A549 (cell line): ENCODE data around the gene HMOX1. TPM values are rescaled to one million over a fixed set of nuclear protein-coding genes. Genes with fewer than 3 reads are reported as not detected.

Experiments
- ATAC-seq, 2 experiments: fragments of 200-7000 bp in 1 of 2; fragments of >200 bp in 1 of 2; cut with Nextera tagmentation in 1 of 2; cut with Tn5 transposase in 1 of 2; 3 replicates each; pipeline versions ENCODE4 v1.8.0 to v1.9.1; 2018 to 2020; ENCODE audit warnings: mild to moderate bottlenecking in 1 of 2, moderate library complexity in 1 of 2
- CTCF ChIA-PET: fragments of 300-600 bp; sonication (Branson Sonifier 250); formaldehyde crosslinking; extraction: SDS; loops from one replicate; lab custom pipeline; 2021; ENCODE audit warnings: antibody characterized with exemption, inconsistent platforms; lab: Yijun Ruan, JAX
- POLR2A ChIA-PET: fragments of 350-600 bp; formaldehyde crosslinking; extraction: SDS; loops from one replicate; lab custom pipeline; 2021; ENCODE audit warnings: antibody characterized with exemption, inconsistent platforms; lab: Yijun Ruan, JAX
- DNase-seq, 2 experiments: peaks; one replicate each; pipeline versions ENCODE4 v3.0.0 to v3.0.0-alpha.2; 2011 to 2016; ENCODE audit warnings: low read depth in 1 of 2, low spot score in 1 of 2
- FAIRE-seq: peaks from 2 replicates; lab custom pipeline; 2011; peaks lifted over from hg19 to GRCh38; lab: Jason Lieb, UNC
- H3K27ac ChIP-seq, 2 experiments: fragments of >200 bp; sonication (Bioruptor Twin); formaldehyde crosslinking; 3 replicates each; pipeline ENCODE4 v1.5.1; 2016 to 2017
- H3K4me1 ChIP-seq: fragments of >200 bp; sonication (Bioruptor Twin); formaldehyde crosslinking; 3 replicates; pipeline ENCODE4 v1.6.1; 2016
- H3K4me2 ChIP-seq: fragments of >200 bp; sonication (Bioruptor Twin); formaldehyde crosslinking; 3 replicates; pipeline ENCODE4 v1.6.1; 2016
- H3K4me3 ChIP-seq: fragments of >200 bp; sonication (Bioruptor Twin); formaldehyde crosslinking; 3 replicates; pipeline ENCODE4 v1.5.1; 2016
- H3K9me3 ChIP-seq: fragments of >200 bp; sonication (Bioruptor Twin); formaldehyde crosslinking; 3 replicates; pipeline ENCODE4 v1.6.1; 2016
- CBX2 ChIP-seq: fragments of 200-600 bp; sonication (generic); IDR thresholded peaks from 2 replicates; pipeline ENCODE4 v1.6.1; 2016; ENCODE audit warnings: low read depth, mild to moderate bottlenecking, borderline replicate concordance
- CEBPB ChIP-seq, 2 experiments: fragments of >200 bp in 1 of 2; sonication (Bioruptor Twin) in 1 of 2; formaldehyde crosslinking in 1 of 2; IDR thresholded peaks; 2 replicates each; pipeline ENCODE4 v1.6.1; 2012 to 2016
- CHD2 ChIP-seq: fragments of 150-350 bp; IDR thresholded peaks from 2 replicates; pipeline ENCODE4 v1.6.1; 2014; ENCODE audit warnings: low read length; ENCODE audit not compliant: partially characterized antibody
- HDAC2 ChIP-seq: fragments of 200-600 bp; sonication (generic); IDR thresholded peaks from 2 replicates; pipeline ENCODE4 v1.6.1; 2016
- JUN ChIP-seq, 2 experiments: fragments of >200 bp; sonication (Bioruptor Twin); formaldehyde crosslinking; IDR thresholded peaks; 2 replicates in 1 of 2; 3 replicates in 1 of 2; pipeline ENCODE4 v1.6.1; 2016 to 2017
- KDM1A ChIP-seq: fragments of 200-600 bp; sonication (generic); IDR thresholded peaks from 2 replicates; pipeline ENCODE4 v1.6.1; 2016; ENCODE audit warnings: low read depth, mild to moderate bottlenecking
- KDM5A ChIP-seq: fragments of 200-600 bp; sonication (generic); IDR thresholded peaks from 2 replicates; pipeline ENCODE4 v1.6.1; 2016; ENCODE audit warnings: antibody characterized with exemption, mild to moderate bottlenecking
- MAZ ChIP-seq: fragments of 150-350 bp; IDR thresholded peaks from 2 replicates; pipeline ENCODE4 v1.6.1; 2014; ENCODE audit warnings: antibody characterized with exemption, low read depth, low read length, borderline replicate concordance
- NFE2L2 ChIP-seq: fragments of 150-350 bp; conservative IDR thresholded peaks from 2 replicates; pipeline ENCODE4 v1.6.1; 2014; ENCODE audit warnings: low read length
- RAD21 ChIP-seq, 2 experiments: fragments of >200 bp in 1 of 2; sonication (Bioruptor Twin) in 1 of 2; formaldehyde crosslinking in 1 of 2; IDR thresholded peaks in 1 of 2; conservative IDR thresholded peaks in 1 of 2; 2 replicates in 1 of 2; 3 replicates in 1 of 2; pipeline ENCODE4 v1.6.1; 2012 to 2018; ENCODE audit warnings: inconsistent platforms in 1 of 2
- RCOR1 ChIP-seq: fragments of 150-350 bp; IDR thresholded peaks from 2 replicates; pipeline ENCODE4 v1.6.1; 2014; ENCODE audit warnings: antibody characterized with exemption, low read length, low read depth
- ZNF302 ChIP-seq: fragments of 250-450 bp; sonication (Bioruptor Pico); IDR thresholded peaks from 2 replicates; pipeline ENCODE4 v1.9.0; 2021; ENCODE audit warnings: inconsistent platforms, mild to moderate bottlenecking, moderate library complexity
- WGBS: methylation state at CpG from one replicate; pipeline ENCODE4 v1.1.6; 2017; ENCODE audit errors: missing lambda C conversion rate; 5-methylcytosine and 5-hydroxymethylcytosine counted together
- polyA plus RNA-seq, 4 experiments: library from polyadenylated mRNA; depleted of rRNA in 3 of 4; stranded (reverse); fragments of >200 nt; fragmentation: RNase III in 1 of 4; extraction: RNeasy Plus Mini Kit Qiagen cat#74134 plus additional on column Dnase treatment in 1 of 4; gene quantifications; 2 replicates in 3 of 4; 3 replicates in 1 of 4; pipeline ENCODE4 v1.2.3, GENCODE V29; 2011 to 2017
- TF ChIP-seq, protein P1 (sequence below): fragments of 450-650 bp; IDR thresholded peaks from 2 replicates; pipeline ENCODE4 v1.6.1; 2014; ENCODE audit warnings: antibody characterized with exemption
- TF ChIP-seq, protein P2 (sequence below): IDR thresholded peaks from 2 replicates; pipeline ENCODE4 v1.6.1; 2012
- TF ChIP-seq, protein P3 (sequence below): fragments of 250-450 bp; sonication (Bioruptor Pico); IDR thresholded peaks from 2 replicates; pipeline ENCODE4 v1.5.0; 2021; ENCODE audit warnings: mild to moderate bottlenecking, moderate library complexity, borderline replicate concordance
- TF ChIP-seq, protein P4 (sequence below): fragments of 200-600 bp; sonication (generic); IDR thresholded peaks from 2 replicates; pipeline ENCODE4 v1.6.1; 2016; ENCODE audit warnings: antibody characterized with exemption, mild to moderate bottlenecking, moderate library complexity
- TF ChIP-seq, protein P5 (sequence below): IDR thresholded peaks from 2 replicates; pipeline ENCODE4 v1.6.1; 2012
- TF ChIP-seq, protein P6 (sequence below): IDR thresholded peaks from 2 replicates; pipeline ENCODE4 v1.6.1; 2012; ENCODE audit warnings: low read depth, borderline replicate concordance
- TF ChIP-seq, protein P7 (sequence below): fragments of >200 bp; sonication (Bioruptor Twin); formaldehyde crosslinking; IDR thresholded peaks from 2 replicates; pipeline ENCODE4 v1.6.1; 2016

The HMOX1 gene
- polyA plus RNA-seq, 2 of the 4 experiments (the other 2 are of a cell fraction), result 97.7 to 506 TPM

DNA sequence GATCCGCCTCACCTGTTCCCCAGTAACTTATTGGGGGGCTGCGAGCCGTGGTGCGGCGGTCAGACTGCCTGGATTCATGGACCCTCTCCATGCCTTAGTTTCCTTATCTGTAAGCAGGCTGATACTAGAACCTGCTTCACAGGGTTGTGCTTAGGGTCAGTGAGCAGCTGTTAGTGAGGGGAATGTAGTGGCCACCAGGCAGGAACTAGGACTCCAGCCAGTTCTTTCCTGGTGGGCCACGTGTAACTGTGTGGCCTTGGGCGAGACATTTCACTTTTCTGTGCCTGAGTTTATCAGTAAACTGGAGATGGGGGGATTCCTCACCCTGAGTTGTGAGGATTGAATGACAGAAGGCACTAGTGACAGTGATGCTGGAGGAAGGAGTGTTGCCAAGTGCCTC is 43.9 kb downstream of the HMOX1 start:
- Histone ChIP-seq H3K4me2 (no peak overlapping the region), H3K4me1 (peaks cover 12% of the 10 kb centered on the region; the same call in 2 of the 3 replicates), H3K9me3 (no peaks in the 10 kb centered on the region), H3K4me3 (no peak overlapping the region), H3K27ac (no peak overlapping the region)
- DNase-seq, result no peak
- WGBS, result 88% methylated on average over 6 of the region's 7 CpGs
- no peak for ATAC-seq
- ChIA-PET POLR2A (no interaction called here), CTCF (interaction anchor here (1.0 to 1.4 kb wide), 3 partner anchors 74 to 159 kb away, joined by 3 read pairs; no protein-coding TSS in a partner anchor)
- FAIRE-seq, result no peak
- no peak for TF ChIP-seq KDM1A
- TF ChIP-seq, protein P1, sequence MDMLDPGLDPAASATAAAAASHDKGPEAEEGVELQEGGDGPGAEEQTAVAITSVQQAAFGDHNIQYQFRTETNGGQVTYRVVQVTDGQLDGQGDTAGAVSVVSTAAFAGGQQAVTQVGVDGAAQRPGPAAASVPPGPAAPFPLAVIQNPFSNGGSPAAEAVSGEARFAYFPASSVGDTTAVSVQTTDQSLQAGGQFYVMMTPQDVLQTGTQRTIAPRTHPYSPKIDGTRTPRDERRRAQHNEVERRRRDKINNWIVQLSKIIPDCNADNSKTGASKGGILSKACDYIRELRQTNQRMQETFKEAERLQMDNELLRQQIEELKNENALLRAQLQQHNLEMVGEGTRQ, result no peak
- TF ChIP-seq, protein P2, sequence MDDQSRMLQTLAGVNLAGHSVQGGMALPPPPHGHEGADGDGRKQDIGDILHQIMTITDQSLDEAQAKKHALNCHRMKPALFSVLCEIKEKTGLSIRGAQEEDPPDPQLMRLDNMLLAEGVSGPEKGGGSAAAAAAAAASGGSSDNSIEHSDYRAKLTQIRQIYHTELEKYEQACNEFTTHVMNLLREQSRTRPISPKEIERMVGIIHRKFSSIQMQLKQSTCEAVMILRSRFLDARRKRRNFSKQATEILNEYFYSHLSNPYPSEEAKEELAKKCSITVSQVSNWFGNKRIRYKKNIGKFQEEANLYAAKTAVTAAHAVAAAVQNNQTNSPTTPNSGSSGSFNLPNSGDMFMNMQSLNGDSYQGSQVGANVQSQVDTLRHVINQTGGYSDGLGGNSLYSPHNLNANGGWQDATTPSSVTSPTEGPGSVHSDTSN, result no peak
- TF ChIP-seq, protein P3, sequence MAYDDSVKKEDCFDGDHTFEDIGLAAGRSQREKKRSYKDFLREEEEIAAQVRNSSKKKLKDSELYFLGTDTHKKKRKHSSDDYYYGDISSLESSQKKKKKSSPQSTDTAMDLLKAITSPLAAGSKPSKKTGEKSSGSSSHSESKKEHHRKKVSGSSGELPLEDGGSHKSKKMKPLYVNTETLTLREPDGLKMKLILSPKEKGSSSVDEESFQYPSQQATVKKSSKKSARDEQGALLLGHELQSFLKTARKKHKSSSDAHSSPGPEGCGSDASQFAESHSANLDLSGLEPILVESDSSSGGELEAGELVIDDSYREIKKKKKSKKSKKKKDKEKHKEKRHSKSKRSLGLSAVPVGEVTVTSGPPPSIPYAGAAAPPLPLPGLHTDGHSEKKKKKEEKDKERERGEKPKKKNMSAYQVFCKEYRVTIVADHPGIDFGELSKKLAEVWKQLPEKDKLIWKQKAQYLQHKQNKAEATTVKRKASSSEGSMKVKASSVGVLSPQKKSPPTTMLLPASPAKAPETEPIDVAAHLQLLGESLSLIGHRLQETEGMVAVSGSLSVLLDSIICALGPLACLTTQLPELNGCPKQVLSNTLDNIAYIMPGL (CRISPR knock-in tag), result no peak
- no peak for TF ChIP-seq KDM5A
- TF ChIP-seq RAD21 (conservative IDR thresholded peaks at IDR 0.05 in 1 of 2, IDR thresholded peaks at IDR 0.05 in 1 of 2), result no peak
- TF ChIP-seq, protein P4, sequence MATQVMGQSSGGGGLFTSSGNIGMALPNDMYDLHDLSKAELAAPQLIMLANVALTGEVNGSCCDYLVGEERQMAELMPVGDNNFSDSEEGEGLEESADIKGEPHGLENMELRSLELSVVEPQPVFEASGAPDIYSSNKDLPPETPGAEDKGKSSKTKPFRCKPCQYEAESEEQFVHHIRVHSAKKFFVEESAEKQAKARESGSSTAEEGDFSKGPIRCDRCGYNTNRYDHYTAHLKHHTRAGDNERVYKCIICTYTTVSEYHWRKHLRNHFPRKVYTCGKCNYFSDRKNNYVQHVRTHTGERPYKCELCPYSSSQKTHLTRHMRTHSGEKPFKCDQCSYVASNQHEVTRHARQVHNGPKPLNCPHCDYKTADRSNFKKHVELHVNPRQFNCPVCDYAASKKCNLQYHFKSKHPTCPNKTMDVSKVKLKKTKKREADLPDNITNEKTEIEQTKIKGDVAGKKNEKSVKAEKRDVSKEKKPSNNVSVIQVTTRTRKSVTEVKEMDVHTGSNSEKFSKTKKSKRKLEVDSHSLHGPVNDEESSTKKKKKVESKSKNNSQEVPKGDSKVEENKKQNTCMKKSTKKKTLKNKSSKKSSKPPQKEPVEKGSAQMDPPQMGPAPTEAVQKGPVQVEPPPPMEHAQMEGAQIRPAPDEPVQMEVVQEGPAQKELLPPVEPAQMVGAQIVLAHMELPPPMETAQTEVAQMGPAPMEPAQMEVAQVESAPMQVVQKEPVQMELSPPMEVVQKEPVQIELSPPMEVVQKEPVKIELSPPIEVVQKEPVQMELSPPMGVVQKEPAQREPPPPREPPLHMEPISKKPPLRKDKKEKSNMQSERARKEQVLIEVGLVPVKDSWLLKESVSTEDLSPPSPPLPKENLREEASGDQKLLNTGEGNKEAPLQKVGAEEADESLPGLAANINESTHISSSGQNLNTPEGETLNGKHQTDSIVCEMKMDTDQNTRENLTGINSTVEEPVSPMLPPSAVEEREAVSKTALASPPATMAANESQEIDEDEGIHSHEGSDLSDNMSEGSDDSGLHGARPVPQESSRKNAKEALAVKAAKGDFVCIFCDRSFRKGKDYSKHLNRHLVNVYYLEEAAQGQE, result no peak
- no peak for TF ChIP-seq HDAC2
- TF ChIP-seq, protein P5, sequence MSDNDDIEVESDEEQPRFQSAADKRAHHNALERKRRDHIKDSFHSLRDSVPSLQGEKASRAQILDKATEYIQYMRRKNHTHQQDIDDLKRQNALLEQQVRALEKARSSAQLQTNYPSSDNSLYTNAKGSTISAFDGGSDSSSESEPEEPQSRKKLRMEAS, result no peak
- TF ChIP-seq NFE2L2, result no peak
- TF ChIP-seq RCOR1, result no peak
- TF ChIP-seq JUN (IDR thresholded peaks at IDR 0.05), result no peak
- no peak for TF ChIP-seq ZNF302 (CRISPR knock-in tag)
- TF ChIP-seq, protein P6, sequence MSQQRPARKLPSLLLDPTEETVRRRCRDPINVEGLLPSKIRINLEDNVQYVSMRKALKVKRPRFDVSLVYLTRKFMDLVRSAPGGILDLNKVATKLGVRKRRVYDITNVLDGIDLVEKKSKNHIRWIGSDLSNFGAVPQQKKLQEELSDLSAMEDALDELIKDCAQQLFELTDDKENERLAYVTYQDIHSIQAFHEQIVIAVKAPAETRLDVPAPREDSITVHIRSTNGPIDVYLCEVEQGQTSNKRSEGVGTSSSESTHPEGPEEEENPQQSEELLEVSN, result no peak
- no peak for TF ChIP-seq MAZ
- no peak for TF ChIP-seq CHD2
- TF ChIP-seq, protein P7, sequence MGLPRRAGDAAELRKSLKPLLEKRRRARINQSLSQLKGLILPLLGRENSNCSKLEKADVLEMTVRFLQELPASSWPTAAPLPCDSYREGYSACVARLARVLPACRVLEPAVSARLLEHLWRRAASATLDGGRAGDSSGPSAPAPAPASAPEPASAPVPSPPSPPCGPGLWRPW, result no peak
- TF ChIP-seq CEBPB (IDR thresholded peaks at IDR 0.05), result no peak
- no peak for TF ChIP-seq CBX2
